ENCODE measurements around the gene CDT1.
A peak's percentile ranks its signal among the peaks of the same experiment; 100 is the strongest.
"Not testable (repeated sequence)": the region's sequence is repeated elsewhere in the genome, so short reads cannot be mapped to it uniquely, and the experiment has no call there.

The CDT1 gene

GRCh38 chr16:88769617-88770460 lies 33.8 kb upstream of the CDT1 start:
- no peak for DNase-seq

DNA sequence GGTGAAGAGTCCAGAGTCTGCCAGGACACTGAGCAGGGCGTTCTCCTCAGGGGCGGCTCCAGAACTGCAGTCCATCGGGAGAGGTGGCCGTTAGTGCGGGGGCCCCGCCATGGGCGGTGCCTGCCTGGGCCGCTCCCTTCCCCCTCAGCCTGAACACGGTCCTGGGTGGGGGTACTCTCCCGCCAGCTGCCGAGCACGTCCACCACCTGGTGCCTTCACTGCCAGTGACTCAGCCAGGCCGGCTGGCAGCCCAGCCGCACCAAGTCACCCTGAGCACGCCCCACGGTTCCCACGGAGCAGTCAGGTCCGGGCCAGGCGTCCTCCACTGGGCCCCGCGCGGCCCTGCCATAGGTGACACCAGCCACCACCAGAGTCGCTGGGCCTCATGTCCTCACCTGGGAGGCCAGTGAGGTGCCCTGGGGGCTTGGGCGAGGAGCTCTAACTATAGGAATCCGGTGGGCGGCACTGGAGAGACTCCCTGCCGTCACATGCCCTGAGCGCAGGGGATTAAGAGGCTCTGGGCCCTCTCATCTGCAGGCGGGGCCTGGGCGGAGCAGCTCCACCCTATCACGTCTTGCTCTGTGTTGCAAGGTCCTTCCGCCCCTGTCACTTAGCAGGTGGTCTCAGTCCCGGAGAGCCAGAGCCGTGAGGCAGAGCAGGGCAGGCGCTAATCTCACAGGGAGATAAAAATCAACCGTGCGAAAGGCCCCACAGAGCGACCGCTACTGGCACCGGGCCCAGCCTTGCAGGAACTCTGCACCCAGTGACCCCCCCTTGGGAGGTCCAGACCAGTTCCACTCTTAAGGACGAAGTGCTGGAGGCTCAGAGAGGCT lies 32.9 kb upstream of the CDT1 start:
- no peak for DNase-seq

- DNase-seq: no peak
Measured at GRCh38 chr16:88771294-88771772, 32.3 kb upstream of the CDT1 start.

GRCh38 chr16:88771781-88772180 lies 31.8 kb upstream of the CDT1 start:
- DNase-seq: not testable (repeated sequence)

- DNase-seq: no peak
Measured at GRCh38 chr16:88772871-88773811, 30.4 kb upstream of the CDT1 start.

DNA sequence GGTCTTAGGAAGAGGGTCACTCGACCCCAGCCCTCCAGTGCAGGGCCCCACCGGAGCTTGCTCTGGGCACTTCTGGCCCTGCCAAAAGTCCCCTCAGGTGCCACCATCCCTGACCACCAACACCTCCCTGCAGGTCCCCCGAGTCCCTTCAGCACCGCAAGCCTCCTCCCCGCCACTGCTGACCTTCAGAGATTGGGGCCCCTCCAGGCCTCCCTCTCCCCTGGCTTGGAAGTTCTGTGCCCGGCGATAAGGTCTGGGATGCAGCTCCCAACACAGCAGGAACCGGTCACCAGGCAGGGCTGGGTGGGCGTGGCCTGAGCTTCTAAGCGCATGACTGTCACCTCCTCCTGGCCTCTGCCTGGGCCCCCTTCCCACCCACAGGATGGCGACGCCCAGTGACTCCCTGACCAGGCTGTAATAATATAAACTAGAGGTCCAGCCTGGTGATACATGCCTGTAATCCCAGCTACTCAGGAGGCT lies 29.7 kb upstream of the CDT1 start:
- no peak for DNase-seq

- no peak for DNase-seq
Measured at GRCh38 chr16:88774544-88775393, 28.8 kb upstream of the CDT1 start.

DNA sequence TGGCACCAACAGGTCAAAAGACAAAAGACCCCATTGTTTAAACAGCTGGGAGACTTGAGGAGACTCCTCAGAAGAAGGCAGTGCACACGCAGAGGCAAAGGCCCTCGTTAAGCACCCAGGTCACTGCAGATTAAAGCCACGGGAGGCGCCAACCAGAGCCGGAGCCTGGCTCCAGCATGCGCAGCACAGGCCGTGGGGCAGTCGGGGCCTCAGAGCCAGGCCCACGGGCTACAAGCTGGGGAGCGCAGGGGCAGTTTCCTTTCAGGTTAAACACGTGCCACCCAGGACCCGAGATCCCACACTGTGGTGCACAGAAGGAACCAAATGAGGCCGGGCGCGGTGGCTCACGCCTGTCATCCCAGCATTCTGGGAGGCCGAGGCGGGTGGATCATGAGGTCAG lies 27.8 kb upstream of the CDT1 start:
- no peak for DNase-seq

DNA sequence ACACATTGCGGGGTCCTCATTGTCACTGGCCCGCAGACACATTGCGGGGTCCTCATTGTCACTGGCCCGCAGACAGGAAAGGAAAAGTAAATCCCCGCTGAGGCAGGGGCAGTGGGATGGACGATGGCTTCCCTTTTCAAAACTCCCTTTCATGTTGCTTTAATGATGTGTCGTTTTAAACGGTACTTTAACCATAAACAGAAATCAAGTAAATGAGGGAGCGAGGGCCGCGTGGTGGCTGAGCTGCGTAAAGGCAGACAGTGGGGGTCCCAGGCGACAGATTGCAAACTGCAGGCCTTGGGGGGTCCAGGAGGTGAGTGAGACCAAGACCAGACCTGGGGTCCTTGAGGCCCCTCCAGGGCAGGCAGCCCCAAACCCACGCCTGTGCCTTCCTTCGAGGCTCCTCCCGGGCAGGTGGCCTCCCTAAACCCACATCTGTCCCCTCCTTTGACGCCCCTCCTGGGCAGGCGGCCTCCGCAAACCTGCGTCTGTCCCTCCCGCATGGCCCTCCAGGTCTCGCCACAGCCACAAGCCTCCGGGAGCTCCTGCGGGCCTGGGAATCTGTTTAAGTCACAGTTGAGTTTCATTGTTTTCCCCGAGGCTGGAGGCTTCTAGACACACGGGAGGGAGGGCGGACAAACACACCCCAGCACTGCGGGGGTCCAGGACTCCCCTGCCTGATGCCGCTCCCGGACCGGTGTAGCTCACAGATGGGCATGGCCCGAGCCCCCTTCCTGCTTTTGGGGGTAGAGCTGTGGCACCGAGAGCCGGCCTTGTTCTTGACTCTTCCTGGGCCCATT lies 25.9 kb upstream of the CDT1 start:
- no peak for DNase-seq

DNA sequence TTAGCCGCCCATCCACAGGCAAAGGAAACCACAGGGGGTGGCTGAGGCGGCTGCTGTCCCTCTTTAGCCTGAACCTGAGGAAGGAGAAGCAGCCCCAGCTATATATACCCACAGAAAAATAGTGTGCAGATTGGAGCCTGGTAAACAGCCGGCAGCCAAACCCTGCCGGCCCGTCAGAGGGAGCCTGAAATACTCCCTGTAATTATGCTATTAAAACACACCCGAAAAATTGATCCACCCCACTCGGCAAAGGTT lies 25.4 kb upstream of the CDT1 start:
- DNase-seq: no peak

GRCh38 chr16:88778541-88779065 lies 25.0 kb upstream of the CDT1 start:
- no peak for DNase-seq

GRCh38 chr16:88779406-88780141 lies 24.0 kb upstream of the CDT1 start:
- DNase-seq: no peak

GRCh38 chr16:88780142-88781062 lies 23.2 kb upstream of the CDT1 start:
- no peak for DNase-seq

DNA sequence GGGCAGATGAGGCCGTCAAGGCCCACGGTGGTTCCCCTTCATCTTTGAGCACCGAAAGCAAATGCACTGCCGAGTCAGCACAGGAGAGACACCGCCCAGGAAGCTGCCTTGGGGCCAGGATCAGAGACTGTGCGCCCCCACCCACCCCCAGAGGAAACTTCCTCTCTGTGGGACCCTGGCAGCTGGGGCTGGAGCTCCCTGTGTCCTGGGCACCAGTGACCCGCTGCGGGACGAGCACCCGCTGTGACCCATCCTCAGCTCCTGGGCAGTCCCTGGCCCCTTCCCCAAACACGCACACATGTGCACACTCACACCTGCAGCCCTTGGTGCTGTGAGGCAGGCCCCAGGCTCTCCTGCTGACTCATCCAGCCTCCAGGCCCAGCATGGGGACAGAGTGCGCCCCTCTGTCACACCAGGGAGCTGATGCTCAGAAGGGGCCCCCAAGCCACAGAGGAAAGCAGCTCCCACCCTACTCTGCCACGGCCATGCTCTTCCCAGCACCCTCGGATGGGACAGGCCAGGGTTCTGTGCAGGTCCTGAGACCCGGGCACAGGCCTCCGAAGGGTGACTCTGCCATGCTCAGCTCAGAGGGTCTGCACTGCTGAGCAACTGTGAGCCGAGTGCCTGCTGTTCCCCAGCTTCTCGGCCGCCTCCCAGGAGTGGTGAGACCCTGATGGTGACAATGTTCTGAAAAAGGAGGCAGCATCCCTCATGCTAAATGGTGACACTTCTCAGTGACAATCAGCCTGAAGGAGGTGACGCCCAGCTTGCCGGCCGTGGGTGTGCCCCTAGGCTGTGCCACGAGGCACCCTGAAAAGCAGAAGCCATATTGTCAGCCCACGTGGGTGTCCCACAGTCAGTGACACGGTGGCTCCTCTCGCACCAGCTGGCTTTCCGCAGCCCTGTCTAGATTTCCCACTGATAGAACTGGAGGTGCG lies 22.2 kb upstream of the CDT1 start:
- DNase-seq: peak; percentile 53

DNA sequence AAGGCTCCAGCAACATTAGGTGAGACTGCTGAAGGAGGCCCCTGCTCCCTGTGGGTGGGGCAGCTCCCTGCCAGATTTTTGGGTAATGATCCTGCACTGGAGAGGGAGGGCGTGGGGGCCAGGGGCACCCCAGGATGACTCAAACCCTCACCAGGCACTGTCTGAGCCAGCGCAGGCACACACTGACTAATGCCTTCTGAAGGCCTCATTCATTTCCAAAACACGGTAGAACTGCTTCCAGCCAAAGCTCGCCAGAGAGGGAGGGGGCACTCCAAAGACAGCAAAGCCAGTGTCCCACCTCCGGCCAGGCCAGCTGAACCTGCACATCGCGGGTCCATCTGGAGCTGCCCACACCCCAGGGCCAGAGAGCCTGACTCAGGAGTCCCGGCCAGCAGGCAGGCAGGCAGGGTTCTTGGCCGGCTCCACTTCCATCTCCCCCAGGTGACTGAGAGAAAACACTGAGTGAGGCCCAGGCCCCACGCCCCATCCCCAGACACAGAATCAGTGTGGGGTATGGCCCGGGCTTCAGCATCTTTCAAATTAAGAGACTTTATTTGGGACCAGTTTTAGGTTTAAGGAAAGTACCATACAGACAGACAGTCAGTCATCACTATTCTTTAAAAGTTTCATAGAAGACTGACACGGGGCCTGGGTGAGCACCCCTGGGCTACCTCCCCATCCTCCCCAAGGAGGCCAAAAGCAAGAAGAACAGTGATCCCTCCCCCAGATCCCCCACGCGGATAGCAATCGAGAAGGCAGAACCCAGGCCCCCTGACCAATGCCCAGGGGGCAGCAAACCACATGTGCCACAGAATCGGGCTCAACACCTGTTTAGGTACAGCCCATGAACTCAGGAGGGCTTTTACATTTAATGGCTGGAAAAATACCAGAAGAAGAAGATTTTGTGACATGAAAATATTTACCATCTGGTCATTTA lies 20.9 kb upstream of the CDT1 start:
- peak; percentile 59 for DNase-seq

GRCh38 chr16:88783391-88784073 lies 20.1 kb upstream of the CDT1 start:
- no peak for DNase-seq
